ENCODE results near the gene STXBP3. TPM values are rescaled to one million over a fixed set of nuclear protein-coding genes. Genes with fewer than 3 reads are reported as not detected.
"Not testable (repeated sequence)": the region's sequence is repeated elsewhere in the genome, so short reads cannot be mapped to it uniquely, and the experiment has no call there.

Gene STXBP3
- total RNA-seq, 1 donor from 2014 or later = 28.2 TPM

DNA sequence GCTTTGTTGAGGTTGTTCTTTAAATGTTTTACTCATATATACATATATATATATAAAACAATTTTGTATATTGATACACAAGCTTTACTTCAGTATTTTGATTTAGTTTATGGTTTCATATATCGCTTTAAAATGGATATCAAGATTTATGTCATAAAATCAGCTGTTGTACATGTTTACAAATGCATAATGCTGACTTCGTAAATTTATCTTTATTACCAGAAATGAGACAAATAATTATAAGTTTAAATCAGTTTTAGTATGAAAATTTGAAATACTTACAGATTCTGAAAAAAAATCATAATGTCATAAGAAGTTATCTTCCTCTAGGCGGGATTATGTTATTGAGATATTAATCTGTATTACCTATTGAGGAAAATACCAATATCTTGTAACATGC lies 6.9 kb downstream of the STXBP3 start:
- H3K9me3 ChIP-seq (ENCODE audit: control insufficient read depth in 3 of 3, low read length in 3 of 3) = no peaks in the 10 kb centered on the region
- H3K27me3 ChIP-seq (ENCODE audit: control insufficient read depth in 3 of 3, insufficient read depth in 3 of 3, low read length in 3 of 3) = no peaks in the 10 kb centered on the region
- peaks cover 0 to 2% (median 0%) of the 10 kb centered on the region in 3 donors for H3K4me1 ChIP-seq (ENCODE audit: control insufficient read depth in 3 of 3, insufficient read depth in 3 of 3, low read length in 3 of 3)
- no peak overlapping the region for H3K27ac ChIP-seq (ENCODE audit: low read depth, low read length)
- no peak overlapping the region for H3K4me3 ChIP-seq (ENCODE audit: low read length in 3 of 3)
- H3K9ac ChIP-seq (ENCODE audit: low read depth in 1 of 3, low read length in 3 of 3) = no peak overlapping the region
- H3K36me3 ChIP-seq (ENCODE audit: control insufficient read depth in 3 of 3, insufficient read depth in 3 of 3, low read length in 3 of 3) = peaks cover 4 to 31% (median 20%) of the 10 kb centered on the region in 3 donors

- H3K9me3 ChIP-seq (ENCODE audit: control insufficient read depth in 3 of 3, low read length in 3 of 3) = no peaks in the 10 kb centered on the region
- H3K4me1 ChIP-seq (ENCODE audit: control insufficient read depth in 3 of 3, insufficient read depth in 3 of 3, low read length in 3 of 3) = no peaks in the 10 kb centered on the region
- H3K27ac ChIP-seq (ENCODE audit: low read depth, low read length) = no peak overlapping the region
- no peaks in the 10 kb centered on the region for H3K27me3 ChIP-seq (ENCODE audit: control insufficient read depth in 3 of 3, insufficient read depth in 3 of 3, low read length in 3 of 3)
- no peak overlapping the region for H3K4me3 ChIP-seq (ENCODE audit: low read length in 3 of 3)
- peak overlapping the region in 1 of 3 donors; percentile 30 for H3K9ac ChIP-seq (ENCODE audit: low read depth in 1 of 3, low read length in 3 of 3)
- H3K36me3 ChIP-seq (ENCODE audit: control insufficient read depth in 3 of 3, insufficient read depth in 3 of 3, low read length in 3 of 3) = peaks cover 4 to 38% (median 27%) of the 10 kb centered on the region in 3 donors
These were observed 12.3 kb downstream of the STXBP3 start for GRCh38 chr1:108758796-108759195.

GRCh38 chr1:108767115-108767514 lies 20.6 kb downstream of the STXBP3 start:
- H3K36me3 ChIP-seq (ENCODE audit: control insufficient read depth in 3 of 3, insufficient read depth in 3 of 3, low read length in 3 of 3) = peaks cover 10 to 25% (median 15%) of the 10 kb centered on the region in 3 donors
- no peaks in the 10 kb centered on the region for H3K27me3 ChIP-seq (ENCODE audit: control insufficient read depth in 3 of 3, insufficient read depth in 3 of 3, low read length in 3 of 3)
- H3K4me1 ChIP-seq (ENCODE audit: control insufficient read depth in 3 of 3, insufficient read depth in 3 of 3, low read length in 3 of 3) = no peaks in the 10 kb centered on the region
- no peak overlapping the region for H3K27ac ChIP-seq (ENCODE audit: low read depth, low read length)
- H3K4me3 ChIP-seq (ENCODE audit: low read length in 3 of 3) = no peak overlapping the region
- H3K9me3 ChIP-seq (ENCODE audit: control insufficient read depth in 3 of 3, low read length in 3 of 3) = no peaks in the 10 kb centered on the region
- H3K9ac ChIP-seq (ENCODE audit: low read depth in 1 of 3, low read length in 3 of 3) = no peak overlapping the region

DNA sequence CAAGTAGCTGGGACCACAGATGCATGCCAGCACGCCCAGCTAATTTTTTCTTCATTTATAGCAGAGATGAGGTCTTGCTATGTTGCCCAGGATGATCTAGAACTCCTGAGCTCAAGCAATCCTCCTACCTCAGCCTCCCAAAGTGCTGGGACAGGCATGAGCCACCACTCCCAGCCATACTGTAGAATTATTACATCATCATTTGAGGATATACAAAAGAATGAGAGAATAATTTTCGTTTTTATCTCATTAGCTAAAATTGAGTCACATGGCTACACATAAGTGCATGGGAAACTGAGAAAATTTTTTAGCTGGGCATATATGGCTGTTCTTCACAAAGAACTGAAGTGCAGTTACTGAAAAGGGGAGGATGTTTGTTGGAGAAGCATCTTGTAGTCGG lies 21.2 kb downstream of the STXBP3 start:
- H3K4me3 ChIP-seq (ENCODE audit: low read length in 3 of 3) = no peak overlapping the region
- no peak overlapping the region for H3K27ac ChIP-seq (ENCODE audit: low read depth, low read length)
- no peak overlapping the region for H3K9ac ChIP-seq (ENCODE audit: low read depth in 1 of 3, low read length in 3 of 3)
- no peaks in the 10 kb centered on the region for H3K4me1 ChIP-seq (ENCODE audit: control insufficient read depth in 3 of 3, insufficient read depth in 3 of 3, low read length in 3 of 3)
- no peaks in the 10 kb centered on the region for H3K27me3 ChIP-seq (ENCODE audit: control insufficient read depth in 3 of 3, insufficient read depth in 3 of 3, low read length in 3 of 3)
- no peaks in the 10 kb centered on the region for H3K9me3 ChIP-seq (ENCODE audit: control insufficient read depth in 3 of 3, low read length in 3 of 3)
- H3K36me3 ChIP-seq (ENCODE audit: control insufficient read depth in 3 of 3, insufficient read depth in 3 of 3, low read length in 3 of 3) = peaks cover 10 to 24% (median 17%) of the 10 kb centered on the region in 3 donors

- H3K27me3 ChIP-seq (ENCODE audit: control insufficient read depth in 3 of 3, insufficient read depth in 3 of 3, low read length in 3 of 3) = no peaks in the 10 kb centered on the region
- no peaks in the 10 kb centered on the region for H3K9me3 ChIP-seq (ENCODE audit: control insufficient read depth in 3 of 3, low read length in 3 of 3)
- no peaks in the 10 kb centered on the region for H3K4me1 ChIP-seq (ENCODE audit: control insufficient read depth in 3 of 3, insufficient read depth in 3 of 3, low read length in 3 of 3)
- no peak overlapping the region for H3K27ac ChIP-seq (ENCODE audit: low read depth, low read length)
- no peak overlapping the region for H3K4me3 ChIP-seq (ENCODE audit: low read length in 3 of 3)
- peaks cover 12 to 36% (median 30%) of the 10 kb centered on the region in 3 donors for H3K36me3 ChIP-seq (ENCODE audit: control insufficient read depth in 3 of 3, insufficient read depth in 3 of 3, low read length in 3 of 3)
- no peak overlapping the region for H3K9ac ChIP-seq (ENCODE audit: low read depth in 1 of 3, low read length in 3 of 3)
These were observed 31.4 kb downstream of the STXBP3 start for GRCh38 chr1:108777839-108778238.

DNA sequence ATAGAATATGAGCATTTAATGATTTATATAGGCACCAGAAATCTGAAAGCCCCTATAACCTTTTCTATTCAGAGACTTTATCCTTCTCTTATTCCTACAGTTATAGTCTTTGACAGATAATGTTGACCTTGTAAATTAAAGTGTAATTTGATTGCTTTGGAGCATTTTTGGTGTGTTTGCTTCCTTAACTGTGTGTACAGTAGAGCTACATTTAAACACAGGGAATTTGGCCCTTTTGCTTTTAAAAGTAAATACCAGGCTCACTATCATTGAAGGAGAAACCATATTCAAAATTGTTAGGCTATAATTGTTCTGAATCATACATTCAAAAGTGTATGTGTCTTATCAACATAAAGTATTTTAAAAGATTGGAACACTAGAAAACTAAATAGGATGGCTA lies 33.0 kb downstream of the STXBP3 start:
- H3K27me3 ChIP-seq (ENCODE audit: control insufficient read depth in 3 of 3, insufficient read depth in 3 of 3, low read length in 3 of 3) = no peaks in the 10 kb centered on the region
- no peaks in the 10 kb centered on the region for H3K9me3 ChIP-seq (ENCODE audit: control insufficient read depth in 3 of 3, low read length in 3 of 3)
- no peak overlapping the region for H3K9ac ChIP-seq (ENCODE audit: low read depth in 1 of 3, low read length in 3 of 3)
- H3K27ac ChIP-seq (ENCODE audit: low read depth, low read length) = no peak overlapping the region
- H3K4me3 ChIP-seq (ENCODE audit: low read length in 3 of 3) = no peak overlapping the region
- peaks cover 12 to 34% (median 34%) of the 10 kb centered on the region in 3 donors for H3K36me3 ChIP-seq (ENCODE audit: control insufficient read depth in 3 of 3, insufficient read depth in 3 of 3, low read length in 3 of 3)
- no peaks in the 10 kb centered on the region for H3K4me1 ChIP-seq (ENCODE audit: control insufficient read depth in 3 of 3, insufficient read depth in 3 of 3, low read length in 3 of 3)

GRCh38 chr1:108780937-108781574 lies 34.6 kb downstream of the STXBP3 start:
- no peak overlapping the region for H3K27ac ChIP-seq (ENCODE audit: low read depth, low read length)
- H3K36me3 ChIP-seq (ENCODE audit: control insufficient read depth in 3 of 3, insufficient read depth in 3 of 3, low read length in 3 of 3) = peaks cover 20 to 44% (median 43%) of the 10 kb centered on the region in 3 donors

GRCh38 chr1:108781575-108781944 lies 35.1 kb downstream of the STXBP3 start:
- H3K4me3 ChIP-seq (ENCODE audit: low read length in 3 of 3); H3K4me1 ChIP-seq (ENCODE audit: control insufficient read depth in 3 of 3, insufficient read depth in 3 of 3, low read length in 3 of 3); H3K9me3 ChIP-seq (ENCODE audit: control insufficient read depth in 3 of 3, low read length in 3 of 3); H3K27ac ChIP-seq (ENCODE audit: low read depth, low read length); H3K27me3 ChIP-seq (ENCODE audit: control insufficient read depth in 3 of 3, insufficient read depth in 3 of 3, low read length in 3 of 3); H3K9ac ChIP-seq (ENCODE audit: low read depth in 1 of 3, low read length in 3 of 3): not testable (repeated sequence)
- peaks cover 18 to 45% (median 39%) of the 10 kb centered on the region in 3 donors for H3K36me3 ChIP-seq (ENCODE audit: control insufficient read depth in 3 of 3, insufficient read depth in 3 of 3, low read length in 3 of 3)

More at GRCh38 chr1:108780937-108781574, 34.6 kb downstream of the STXBP3 start:
- no peak overlapping the region for H3K4me3 ChIP-seq (ENCODE audit: low read length in 3 of 3)
- H3K27me3 ChIP-seq (ENCODE audit: control insufficient read depth in 3 of 3, insufficient read depth in 3 of 3, low read length in 3 of 3) = no peaks in the 10 kb centered on the region
- no peaks in the 10 kb centered on the region for H3K4me1 ChIP-seq (ENCODE audit: control insufficient read depth in 3 of 3, insufficient read depth in 3 of 3, low read length in 3 of 3)
- H3K9ac ChIP-seq (ENCODE audit: low read depth in 1 of 3, low read length in 3 of 3) = no peak overlapping the region
- H3K9me3 ChIP-seq (ENCODE audit: control insufficient read depth in 3 of 3, low read length in 3 of 3) = peaks cover 0 to 7% (median 4%) of the 10 kb centered on the region in 3 donors

DNA sequence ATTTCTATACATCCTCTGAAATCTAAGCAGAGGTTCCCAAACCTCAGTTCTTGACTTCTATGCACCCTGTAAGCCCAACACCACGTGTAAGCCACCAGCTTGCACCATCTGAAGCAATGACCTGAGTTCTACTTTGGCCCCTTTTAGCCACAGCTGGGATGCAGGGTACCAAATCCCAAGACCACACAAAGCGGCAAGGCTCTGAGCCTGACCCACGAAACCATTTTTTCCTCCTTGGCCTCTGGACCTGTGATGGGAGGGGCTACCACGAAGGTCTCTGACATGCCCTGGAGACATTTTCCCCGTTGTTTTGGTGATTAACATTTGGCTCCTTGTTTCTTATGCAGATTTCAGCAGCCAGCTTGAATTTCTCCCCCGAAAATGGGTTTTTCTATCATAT lies 38.8 kb downstream of the STXBP3 start:
- Histone ChIP-seq H3K36me3 (ENCODE audit: control insufficient read depth in 3 of 3, insufficient read depth in 3 of 3, low read length in 3 of 3) (peaks cover 14 to 30% (median 29%) of the 10 kb centered on the region in 3 donors), H3K4me1 (ENCODE audit: control insufficient read depth in 3 of 3, insufficient read depth in 3 of 3, low read length in 3 of 3) (no peaks in the 10 kb centered on the region), H3K27me3 (ENCODE audit: control insufficient read depth in 3 of 3, insufficient read depth in 3 of 3, low read length in 3 of 3) (no peaks in the 10 kb centered on the region), H3K9ac (ENCODE audit: low read depth in 1 of 3, low read length in 3 of 3) (no peak overlapping the region), H3K9me3 (ENCODE audit: control insufficient read depth in 3 of 3, low read length in 3 of 3) (peaks cover 0 to 7% (median 4%) of the 10 kb centered on the region in 3 donors), H3K4me3 (ENCODE audit: low read length in 3 of 3) (no peak overlapping the region), H3K27ac (ENCODE audit: low read depth, low read length) (no peak overlapping the region)

- Histone ChIP-seq H3K9ac (ENCODE audit: low read depth in 1 of 3, low read length in 3 of 3) (no peak overlapping the region), H3K9me3 (ENCODE audit: control insufficient read depth in 3 of 3, low read length in 3 of 3) (peaks cover 0 to 7% (median 4%) of the 10 kb centered on the region in 3 donors), H3K4me1 (ENCODE audit: control insufficient read depth in 3 of 3, insufficient read depth in 3 of 3, low read length in 3 of 3) (no peaks in the 10 kb centered on the region), H3K27me3 (ENCODE audit: control insufficient read depth in 3 of 3, insufficient read depth in 3 of 3, low read length in 3 of 3) (no peaks in the 10 kb centered on the region), H3K27ac (ENCODE audit: low read depth, low read length) (no peak overlapping the region), H3K36me3 (ENCODE audit: control insufficient read depth in 3 of 3, insufficient read depth in 3 of 3, low read length in 3 of 3) (peaks cover 14 to 30% (median 29%) of the 10 kb centered on the region in 3 donors), H3K4me3 (ENCODE audit: low read length in 3 of 3) (no peak overlapping the region)
These were observed 39.4 kb downstream of the STXBP3 start for GRCh38 chr1:108785880-108786279.

All from skeletal muscle tissue (tissue), 4 donors.